Kidney glomerular epithelial cell (primary cell): Measurements from ENCODE around the gene PRR27.
"Not testable (repeated sequence)": the region's sequence is repeated elsewhere in the genome, so short reads cannot be mapped to it uniquely, and the experiment has no call there.

Source experiments
- DNase-seq: peaks from one replicate; lab custom pipeline; 2025; lab: John Stamatoyannopoulos, UW

Gene PRR27

DNA sequence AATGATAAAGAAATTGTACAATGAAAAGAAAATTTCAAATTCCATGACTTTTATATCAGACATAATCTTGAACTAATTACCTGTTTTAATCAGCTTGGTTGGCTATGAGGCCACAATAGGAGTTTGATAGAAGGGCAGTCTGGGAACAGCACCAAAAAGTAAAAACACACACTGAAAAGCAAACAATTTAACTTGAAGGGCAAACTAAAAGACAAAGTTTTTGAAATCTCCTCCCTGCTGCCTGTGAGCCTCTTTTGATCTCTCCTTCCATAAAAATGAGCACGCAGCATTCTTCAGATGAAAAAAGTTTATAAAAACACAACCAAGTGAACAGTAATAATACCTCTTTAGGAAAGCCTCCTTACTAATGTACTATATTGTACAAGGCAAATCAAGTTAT lies 49.6 kb downstream of the PRR27 start:
- DNase-seq, result no peak

DNA sequence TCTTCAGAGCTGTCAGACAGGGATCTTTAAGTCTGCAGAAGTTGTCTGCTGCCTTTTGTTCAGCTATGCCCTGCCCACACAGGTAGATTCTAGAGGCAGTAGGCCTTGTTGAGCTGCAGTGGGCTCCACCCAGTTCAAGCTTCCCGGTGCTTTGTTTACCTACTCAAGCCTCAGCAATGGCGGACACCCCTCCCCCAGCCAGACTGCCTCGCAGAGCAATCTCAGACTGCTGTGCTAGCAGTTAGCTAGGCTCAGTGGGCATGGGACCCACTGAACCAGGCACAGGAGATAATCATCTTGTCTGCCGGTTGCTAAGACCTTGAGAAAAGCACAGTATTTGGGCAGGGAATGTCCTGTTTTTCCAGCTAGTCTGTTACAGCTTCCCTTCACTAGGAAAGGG lies 58.7 kb downstream of the PRR27 start:
- DNase-seq, result not testable (repeated sequence)
